ENCODE results near the gene LRP8.
A peak's percentile ranks its signal among the peaks of the same experiment; 100 is the strongest.

The LRP8 gene

GRCh38 chr1:53256511-53257453 lies 71.1 kb downstream of the LRP8 start:
- no peak for DNase-seq

- DNase-seq, result no peak
These were observed 72.8 kb downstream of the LRP8 start for GRCh38 chr1:53255031-53255430.

GRCh38 chr1:53254011-53254640 lies 73.7 kb downstream of the LRP8 start:
- DNase-seq, result no peak

- DNase-seq, result no peak
These were observed 77.5 kb downstream of the LRP8 start for GRCh38 chr1:53250325-53250724.

- DNase-seq, result no peak
These were observed 78.2 kb downstream of the LRP8 start for GRCh38 chr1:53249706-53250105.

- no peak for DNase-seq
These were observed 81.4 kb downstream of the LRP8 start for GRCh38 chr1:53246261-53247134.

- no peak for DNase-seq
These were observed 83.7 kb downstream of the LRP8 start for GRCh38 chr1:53244141-53244540.

- no peak for DNase-seq
These were observed 85.5 kb downstream of the LRP8 start for GRCh38 chr1:53242381-53242780.

GRCh38 chr1:53241828-53242227 lies 86.0 kb downstream of the LRP8 start:
- no peak for DNase-seq

- DNase-seq, result peak; percentile 98
These were observed 89.4 kb downstream of the LRP8 start, which contains the start of gene MAGOH for GRCh38 chr1:53238197-53239155. Gene MAGOH, minus strand, starts transcription at chr1:53238518. Its CDS starts 70 bp downstream, at chr1:53238448.

GRCh38 chr1:53237638-53238037 lies 90.2 kb downstream of the LRP8 start:
- DNase-seq, result no peak

- no peak for DNase-seq
These were observed 106.9 kb downstream of the LRP8 start for GRCh38 chr1:53220962-53221286.

- DNase-seq, result peak; percentile 93
These were observed 107.5 kb downstream of the LRP8 start, which contains the start of gene CZIB for GRCh38 chr1:53220171-53220961. Gene CZIB, minus strand, starts transcription at chr1:53220634. Its CDS starts 59 bp downstream, at chr1:53220575.

GRCh38 chr1:53219711-53220110 lies 108.2 kb downstream of the LRP8 start:
- DNase-seq, result no peak

GRCh38 chr1:53218201-53218600 lies 109.7 kb downstream of the LRP8 start:
- DNase-seq, result no peak

- no peak for DNase-seq
These were observed 113.4 kb downstream of the LRP8 start for GRCh38 chr1:53214376-53214940.

GRCh38 chr1:53210954-53211353 lies 116.9 kb downstream of the LRP8 start:
- no peak for DNase-seq

- no peak for DNase-seq
These were observed 117.5 kb downstream of the LRP8 start for GRCh38 chr1:53210352-53210751.

- no peak for DNase-seq
These were observed 120.1 kb downstream of the LRP8 start for GRCh38 chr1:53207726-53208125.

- DNase-seq, result no peak
These were observed 121.0 kb downstream of the LRP8 start for GRCh38 chr1:53206735-53207379.

Measured in OCI-M1 (cell line).